ENCODE results near the gene SRL.
"Not testable (repeated sequence)": the region's sequence is repeated elsewhere in the genome, so short reads cannot be mapped to it uniquely, and the experiment has no call there.

SRL gene

DNA sequence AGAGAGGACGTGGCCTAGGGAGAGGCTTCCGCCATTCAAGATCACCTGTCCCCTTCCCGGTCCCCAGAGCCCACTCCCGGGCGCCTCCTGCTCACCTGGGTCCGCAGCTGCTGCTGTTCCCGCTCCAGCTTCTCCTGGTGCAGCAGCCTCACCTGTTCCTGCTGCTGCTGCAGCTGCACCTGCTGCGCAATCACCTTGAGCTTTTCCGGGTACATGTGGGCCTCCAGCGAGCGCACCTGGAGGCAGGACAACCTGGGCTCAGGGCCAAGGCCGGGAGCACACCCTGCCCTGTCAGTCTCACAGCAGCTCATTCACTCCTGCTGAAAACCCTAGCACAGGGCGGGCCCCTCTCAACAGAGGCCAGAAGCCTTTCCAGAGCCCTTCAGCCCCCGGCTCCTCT is 18.5 kb upstream of the SRL start:
- no peak for DNase-seq (ENCODE audit: low read depth in 2 of 2)

- no peak for DNase-seq (ENCODE audit: low read depth in 2 of 2)
Measured at GRCh38 chr16:4257646-4258556, 16.0 kb upstream of the SRL start.

DNA sequence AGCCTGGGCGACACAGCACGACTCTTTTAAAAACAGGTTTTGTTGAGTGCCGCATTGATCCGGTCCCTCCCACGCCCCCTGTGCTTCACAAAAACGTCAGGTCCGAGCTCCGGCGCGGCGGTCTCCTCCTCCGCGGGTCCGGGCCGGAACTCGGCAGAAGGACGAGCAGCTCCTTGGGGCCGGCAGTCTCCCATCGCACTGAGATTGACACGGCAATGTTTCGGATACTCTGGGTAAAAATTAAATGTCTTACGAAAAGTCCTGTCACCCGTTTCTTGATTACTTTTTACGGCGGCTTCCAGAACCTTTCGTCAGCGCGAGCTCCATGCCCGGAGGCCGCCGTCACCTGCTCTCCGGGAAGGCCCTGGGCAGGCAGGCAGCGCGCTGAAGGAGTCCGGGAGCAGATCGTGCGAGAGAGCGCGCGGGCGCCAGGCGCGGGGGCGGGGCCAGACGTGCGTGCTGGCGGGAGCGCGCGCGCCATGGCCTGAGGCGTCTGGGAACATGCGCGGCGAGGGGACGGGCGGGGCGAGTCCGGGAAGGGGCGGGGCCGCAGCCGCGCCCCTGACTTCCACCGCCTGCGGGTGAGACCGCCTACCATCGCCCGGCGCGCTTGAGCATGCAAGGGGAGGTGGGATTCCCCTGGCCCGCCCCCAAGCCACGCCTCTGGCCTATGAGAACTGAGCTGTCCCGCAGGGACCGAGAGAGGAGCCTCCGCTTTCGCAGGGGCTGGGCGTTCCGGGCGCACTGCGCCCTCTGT is 11.7 kb upstream of the SRL start:
- peak; percentile 99 for DNase-seq (ENCODE audit: low read depth in 2 of 2)

GRCh38 chr16:4253012-4253393 is 11.1 kb upstream of the SRL start:
- DNase-seq (ENCODE audit: low read depth in 2 of 2), result not testable (repeated sequence)

DNA sequence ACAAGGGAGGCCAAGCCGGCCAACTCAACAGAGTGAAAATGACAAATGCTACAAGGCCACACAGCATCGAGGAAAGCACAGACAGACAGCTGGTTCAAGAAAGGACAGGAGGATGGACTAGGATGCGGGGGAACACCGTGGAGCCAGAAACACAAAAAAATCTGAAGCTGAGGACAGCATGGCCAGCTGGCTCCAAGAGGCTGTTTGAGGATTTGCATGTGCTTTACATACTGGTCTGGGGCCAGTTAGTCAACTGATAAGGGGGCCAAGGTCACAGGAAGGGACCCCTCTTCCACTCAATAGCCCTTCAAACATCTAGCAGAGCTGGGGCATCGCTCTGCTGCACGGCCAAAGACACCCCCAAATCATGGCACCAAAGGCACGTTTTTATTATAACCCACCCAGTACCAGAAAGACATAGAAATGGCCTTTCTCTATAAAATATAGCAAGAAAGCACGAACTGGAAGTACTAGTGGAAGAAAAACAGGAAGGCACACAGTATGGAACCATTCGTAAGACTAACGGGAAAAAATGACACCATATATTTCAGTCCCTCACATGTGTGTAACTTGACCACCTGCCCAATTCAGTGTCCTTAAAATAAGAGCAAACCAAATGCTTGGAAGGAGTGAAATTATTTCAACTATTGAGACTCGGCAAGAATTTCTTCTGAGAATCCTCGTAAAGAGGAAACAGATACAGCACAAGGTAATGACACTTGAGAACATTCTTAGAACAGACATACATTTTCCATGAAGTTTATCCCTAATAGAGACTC is 7.8 kb upstream of the SRL start:
- DNase-seq (ENCODE audit: low read depth in 2 of 2), result no peak

- no peak for DNase-seq (ENCODE audit: low read depth in 2 of 2)
Measured at GRCh38 chr16:4247460-4247784, 5.5 kb upstream of the SRL start.

GRCh38 chr16:4246777-4247459 is 5.0 kb upstream of the SRL start:
- no peak for DNase-seq (ENCODE audit: low read depth in 2 of 2)

- DNase-seq (ENCODE audit: low read depth in 2 of 2), result no peak
Measured at GRCh38 chr16:4245077-4245791, 3.4 kb upstream of the SRL start.

- no peak for DNase-seq (ENCODE audit: low read depth in 2 of 2)
Measured at GRCh38 chr16:4244254-4245076, 2.6 kb upstream of the SRL start.

- no peak for DNase-seq (ENCODE audit: low read depth in 2 of 2)
Measured at GRCh38 chr16:4241258-4241927, 487 bp downstream of the SRL start.

DNA sequence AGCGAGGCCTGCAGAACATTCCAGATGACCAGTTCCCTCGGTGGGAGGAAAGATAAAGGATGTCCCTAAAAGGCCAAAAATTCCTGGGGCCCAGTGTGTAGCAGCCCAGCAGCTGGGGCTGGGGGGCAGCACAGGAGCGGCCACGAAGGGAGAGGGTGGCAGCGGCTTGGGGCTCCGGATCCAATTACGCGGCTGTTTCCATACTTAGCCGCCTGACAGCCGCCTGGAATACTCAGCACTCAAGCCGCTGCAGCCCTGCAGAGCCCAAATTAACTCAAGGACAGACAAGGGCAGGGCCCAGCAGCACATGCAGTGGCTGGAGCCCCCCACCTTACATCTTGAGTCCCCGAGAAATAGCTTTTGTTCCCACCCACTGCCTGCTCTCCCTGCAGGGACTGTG is 1.3 kb downstream of the SRL start:
- DNase-seq (ENCODE audit: low read depth in 2 of 2), result no peak

DNA sequence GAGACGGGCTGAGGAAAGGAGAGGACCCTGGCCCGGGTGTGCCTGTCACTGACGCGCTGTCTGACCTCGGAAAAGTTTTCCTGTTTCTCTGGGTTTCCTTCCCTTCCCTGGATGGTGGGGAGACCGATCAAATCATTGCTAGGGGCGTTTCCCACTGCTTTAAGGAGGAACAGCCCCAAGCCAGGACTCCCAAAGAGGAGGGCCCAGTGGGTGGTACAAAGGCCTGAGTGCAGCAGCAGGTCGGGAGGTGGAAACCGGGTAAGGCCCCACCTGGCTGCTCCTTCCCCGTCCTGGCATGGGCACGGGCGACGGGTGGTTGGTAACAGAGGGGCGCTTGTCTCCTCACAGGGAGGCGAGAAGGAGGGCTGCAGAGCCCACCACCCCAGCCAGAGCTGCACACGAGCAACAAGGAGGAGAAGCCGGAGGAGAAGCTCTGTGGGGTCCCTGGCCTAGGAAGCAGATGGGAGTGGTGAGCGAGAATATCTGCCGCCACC is 2.2 kb downstream of the SRL start:
- DNase-seq (ENCODE audit: low read depth in 2 of 2), result no peak

DNA sequence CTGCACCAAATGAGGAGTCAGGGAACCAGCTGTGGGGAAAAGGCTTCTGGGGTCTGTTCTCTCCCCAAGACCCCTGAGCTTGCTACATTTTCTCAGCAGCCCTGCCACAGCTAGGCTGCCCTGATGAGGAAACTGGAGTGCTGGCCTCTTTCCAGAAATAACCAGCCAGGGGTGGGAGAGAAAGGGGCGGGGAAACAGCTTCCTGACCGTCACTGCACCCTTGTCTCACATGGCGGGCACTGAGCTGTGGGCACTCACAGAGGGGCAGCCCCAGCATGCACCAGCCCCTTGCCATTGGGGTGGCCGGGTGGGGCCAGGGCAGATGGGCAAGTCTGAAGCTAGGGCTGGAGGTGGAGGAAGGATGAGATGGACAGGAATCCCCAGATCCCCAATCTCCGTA is 2.9 kb downstream of the SRL start:
- DNase-seq (ENCODE audit: low read depth in 2 of 2), result no peak

DNA sequence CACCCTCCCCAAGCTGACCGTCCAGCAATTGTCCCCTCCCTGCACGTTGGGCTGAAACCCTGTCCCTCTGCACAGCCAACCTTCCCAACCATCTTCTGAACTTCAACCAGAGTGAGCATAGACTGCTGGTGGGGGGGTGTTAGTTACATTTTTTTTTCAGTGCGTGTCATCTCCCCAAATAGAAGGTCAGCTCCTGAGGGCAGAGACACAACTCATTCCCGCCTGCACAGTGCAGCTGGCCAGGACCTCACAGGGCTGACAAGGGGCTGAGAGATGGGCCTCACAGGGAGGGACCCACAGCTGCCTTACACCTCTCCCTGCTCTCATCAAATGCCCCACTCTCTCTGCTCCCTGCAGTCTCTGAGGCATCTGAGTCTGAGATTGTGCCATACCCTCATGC is 8.4 kb downstream of the SRL start:
- DNase-seq (ENCODE audit: low read depth in 2 of 2), result no peak

GRCh38 chr16:4232541-4233386 is 9.1 kb downstream of the SRL start:
- DNase-seq (ENCODE audit: low read depth in 2 of 2), result no peak

GRCh38 chr16:4231886-4232285 is 10.0 kb downstream of the SRL start:
- DNase-seq (ENCODE audit: low read depth in 2 of 2), result no peak

- no peak for DNase-seq (ENCODE audit: low read depth in 2 of 2)
Measured at GRCh38 chr16:4231367-4231766, 10.5 kb downstream of the SRL start.

- DNase-seq (ENCODE audit: low read depth in 2 of 2), result no peak
Measured at GRCh38 chr16:4227040-4227332, 14.9 kb downstream of the SRL start.
